HG03025 (cell line): ENCODE results near the gene PGM1.

ENCODE experiments used
- ATAC-seq: cut with Tn5 transposase; IDR thresholded peaks from one replicate; pipeline ENCODE4 v1.9.1; 2021; ENCODE audit warnings: mild to moderate bottlenecking, moderate library complexity; ENCODE audit not compliant: unreplicated experiment, low FRiP score

PGM1 gene

GRCh38 chr1:63688302-63688890 is 95.2 kb downstream of the PGM1 start:
- no peak for ATAC-seq

- ATAC-seq, result no peak
Observed at GRCh38 chr1:63690966-63691700, 97.9 kb downstream of the PGM1 start.

- ATAC-seq, result no peak
Observed at GRCh38 chr1:63691701-63692425, 98.7 kb downstream of the PGM1 start.

GRCh38 chr1:63693944-63694571 is 100.8 kb downstream of the PGM1 start:
- peak; percentile 79 for ATAC-seq

GRCh38 chr1:63698001-63698838 is 105.0 kb downstream of the PGM1 start:
- ATAC-seq, result no peak

GRCh38 chr1:63701187-63701586 is 108.0 kb downstream of the PGM1 start:
- no peak for ATAC-seq

- no peak for ATAC-seq
Observed at GRCh38 chr1:63703701-63704107, 110.5 kb downstream of the PGM1 start.

GRCh38 chr1:63704443-63704842 is 111.2 kb downstream of the PGM1 start:
- ATAC-seq, result no peak

- ATAC-seq, result peak; percentile 65
Observed at GRCh38 chr1:63705078-63705477, 111.9 kb downstream of the PGM1 start.

GRCh38 chr1:63709267-63709828 is 116.1 kb downstream of the PGM1 start:
- ATAC-seq, result no peak
